Peyer's patch (tissue), 4 donors: ENCODE data around the gene HVCN1. TPM values are rescaled to one million over a fixed set of nuclear protein-coding genes. Genes with fewer than 3 reads are reported as not detected.
"Not testable (repeated sequence)": the region's sequence is repeated elsewhere in the genome, so short reads cannot be mapped to it uniquely, and the experiment has no call there.

Source experiments
- DNase-seq, 3 donors: peaks; one replicate each; pipeline ENCODE4 v3.0.0-alpha.2; 2017 to 2019
- H3K27ac ChIP-seq, 4 donors: fragments of 200-600 bp; sonication (generic); one replicate each; pipeline ENCODE4 v1.5.1; 2016 to 2019
- H3K27me3 ChIP-seq, 2 donors: fragments of 200-600 bp; sonication (generic); one replicate each; pipeline ENCODE4 v1.5.1; 2019
- H3K36me3 ChIP-seq, 3 donors: fragments of 200-600 bp; sonication (generic); one replicate each; pipeline ENCODE4 v1.5.1; 2016 to 2019
- H3K4me1 ChIP-seq, 4 donors: fragments of 200-600 bp; sonication (generic); one replicate each; pipeline ENCODE4 v1.5.1; 2016 to 2019
- H3K4me3 ChIP-seq, 4 donors: fragments of 200-600 bp; sonication (generic); 1 replicate in 3 of 4; 2 replicates in 1 of 4; pipeline ENCODE4 v1.5.1; 2016 to 2019; ENCODE audit warnings: mild to moderate bottlenecking in 1 of 4
- H3K9me3 ChIP-seq, 4 donors: fragments of 200-600 bp; sonication (generic); one replicate each; pipeline ENCODE4 v1.5.1; 2016 to 2019; ENCODE audit warnings: mild to moderate bottlenecking in 1 of 4
- POLR2A ChIP-seq, 2 donors: fragments of 450-650 bp; IDR thresholded peaks; one replicate each; pipeline ENCODE4 v1.5.1; 2017; ENCODE audit warnings: antibody characterized with exemption in 2 of 2, mild to moderate bottlenecking in 2 of 2, moderate library complexity in 2 of 2
- total RNA-seq, 4 donors: library from RNA; depleted of rRNA; stranded (reverse); fragments of >200 nt; gene quantifications; one replicate each; pipeline ENCODE4 v1.1.0, GENCODE V29; 2016
- TF ChIP-seq, protein P1 (sequence below), 6 experiments: fragments of 450-650 bp in 4 of 6; fragments of 200-600 bp in 2 of 6; sonication (generic) in 1 of 6; IDR thresholded peaks; one replicate each; pipeline ENCODE4 v1.5.1; 2017 to 2019; ENCODE audit warnings: antibody characterized with exemption in 6 of 6, mild to moderate bottlenecking in 3 of 6, moderate library complexity in 1 of 6

The HVCN1 gene
- total RNA-seq, 4 donors from 2014 or later: 2.6 to 16.5 (median 4.7) TPM

DNA sequence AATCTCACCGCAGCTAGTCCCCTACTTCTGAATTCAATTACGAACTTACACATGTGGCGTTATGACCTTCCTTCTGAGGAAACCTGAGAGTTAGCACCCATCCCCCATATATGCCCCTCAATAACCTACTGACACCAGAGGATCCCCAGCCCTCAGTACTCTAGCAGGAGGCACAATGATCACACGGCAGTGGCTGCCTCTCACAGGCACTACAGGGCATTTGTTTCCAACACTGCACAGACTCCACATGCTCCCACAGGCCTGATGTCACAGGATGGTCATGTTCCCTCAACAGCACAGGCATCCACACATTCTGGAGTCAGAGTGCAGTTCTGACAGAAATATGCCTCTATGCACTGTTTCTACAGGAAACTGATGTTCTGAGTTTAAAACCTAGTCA lies 36.4 kb upstream of the HVCN1 start:
- peaks cover 0 to 91% (median 8%) of the 10 kb centered on the region in 3 donors for H3K36me3 ChIP-seq
- H3K27me3 ChIP-seq: no peaks in the 10 kb centered on the region
- H3K27ac ChIP-seq: no peak overlapping the region
- H3K4me1 ChIP-seq: peaks cover 0 to 8% (median 0%) of the 10 kb centered on the region in 4 donors
- no peak overlapping the region for H3K4me3 ChIP-seq
- no peaks in the 10 kb centered on the region for H3K9me3 ChIP-seq
- DNase-seq: peak in 1 of 3 donors; percentile 31
- TF ChIP-seq, protein P1, sequence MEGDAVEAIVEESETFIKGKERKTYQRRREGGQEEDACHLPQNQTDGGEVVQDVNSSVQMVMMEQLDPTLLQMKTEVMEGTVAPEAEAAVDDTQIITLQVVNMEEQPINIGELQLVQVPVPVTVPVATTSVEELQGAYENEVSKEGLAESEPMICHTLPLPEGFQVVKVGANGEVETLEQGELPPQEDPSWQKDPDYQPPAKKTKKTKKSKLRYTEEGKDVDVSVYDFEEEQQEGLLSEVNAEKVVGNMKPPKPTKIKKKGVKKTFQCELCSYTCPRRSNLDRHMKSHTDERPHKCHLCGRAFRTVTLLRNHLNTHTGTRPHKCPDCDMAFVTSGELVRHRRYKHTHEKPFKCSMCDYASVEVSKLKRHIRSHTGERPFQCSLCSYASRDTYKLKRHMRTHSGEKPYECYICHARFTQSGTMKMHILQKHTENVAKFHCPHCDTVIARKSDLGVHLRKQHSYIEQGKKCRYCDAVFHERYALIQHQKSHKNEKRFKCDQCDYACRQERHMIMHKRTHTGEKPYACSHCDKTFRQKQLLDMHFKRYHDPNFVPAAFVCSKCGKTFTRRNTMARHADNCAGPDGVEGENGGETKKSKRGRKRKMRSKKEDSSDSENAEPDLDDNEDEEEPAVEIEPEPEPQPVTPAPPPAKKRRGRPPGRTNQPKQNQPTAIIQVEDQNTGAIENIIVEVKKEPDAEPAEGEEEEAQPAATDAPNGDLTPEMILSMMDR (IDR thresholded peaks at IDR 0.05): no peak
- TF ChIP-seq POLR2A (IDR thresholded peaks at IDR 0.05): no peak

DNA sequence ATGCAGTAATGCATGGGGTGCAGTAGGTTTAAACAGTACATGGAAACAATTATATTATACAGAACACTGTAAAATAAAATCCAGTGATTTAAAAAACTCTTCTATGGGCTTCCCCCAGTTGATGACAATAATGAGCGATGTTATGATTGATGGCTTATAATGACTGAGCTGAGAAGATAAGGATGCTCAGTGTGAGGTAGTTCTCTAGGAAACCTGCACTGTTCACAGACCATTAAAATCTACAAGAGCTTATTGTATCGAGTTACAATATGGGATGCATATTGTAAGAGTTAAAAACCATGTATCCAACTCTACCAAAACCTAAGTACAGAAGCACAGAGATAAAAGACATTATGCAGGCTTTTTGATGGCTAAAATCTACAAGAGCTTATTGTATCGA lies 34.0 kb upstream of the HVCN1 start:
- not testable (repeated sequence) for H3K27ac ChIP-seq, H3K4me1 ChIP-seq, H3K9me3 ChIP-seq, H3K4me3 ChIP-seq, H3K27me3 ChIP-seq, DNase-seq
- peaks cover 0 to 93% (median 4%) of the 10 kb centered on the region in 3 donors for H3K36me3 ChIP-seq

DNA sequence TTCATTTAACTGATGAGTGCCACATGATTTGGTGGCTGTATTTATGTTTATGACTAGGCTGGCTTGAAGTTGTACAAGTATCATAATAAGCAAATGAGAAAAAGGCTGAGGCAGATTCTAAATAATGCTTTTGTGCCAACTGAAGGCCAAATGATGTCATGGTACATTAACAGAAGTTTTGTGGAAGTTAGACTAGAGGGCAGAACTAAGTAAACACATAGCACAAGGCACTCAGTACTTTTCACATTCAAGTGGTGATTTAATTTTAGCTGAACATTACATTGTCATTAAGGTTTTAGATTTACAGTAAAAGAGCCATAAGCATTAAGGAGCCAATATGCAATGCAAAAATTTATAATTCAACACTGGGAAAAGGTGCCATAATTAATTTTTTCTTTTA lies 32.7 kb upstream of the HVCN1 start:
- TF ChIP-seq, protein P1 (IDR thresholded peaks at IDR 0.05): no peak
- TF ChIP-seq POLR2A (IDR thresholded peaks at IDR 0.05): no peak
- H3K9me3 ChIP-seq: no peaks in the 10 kb centered on the region
- no peak overlapping the region for H3K4me3 ChIP-seq
- H3K27me3 ChIP-seq: no peaks in the 10 kb centered on the region
- DNase-seq: no peak
- no peak overlapping the region for H3K27ac ChIP-seq
- H3K36me3 ChIP-seq: peaks cover 0 to 88% (median 4%) of the 10 kb centered on the region in 3 donors
- H3K4me1 ChIP-seq: no peaks in the 10 kb centered on the region

DNA sequence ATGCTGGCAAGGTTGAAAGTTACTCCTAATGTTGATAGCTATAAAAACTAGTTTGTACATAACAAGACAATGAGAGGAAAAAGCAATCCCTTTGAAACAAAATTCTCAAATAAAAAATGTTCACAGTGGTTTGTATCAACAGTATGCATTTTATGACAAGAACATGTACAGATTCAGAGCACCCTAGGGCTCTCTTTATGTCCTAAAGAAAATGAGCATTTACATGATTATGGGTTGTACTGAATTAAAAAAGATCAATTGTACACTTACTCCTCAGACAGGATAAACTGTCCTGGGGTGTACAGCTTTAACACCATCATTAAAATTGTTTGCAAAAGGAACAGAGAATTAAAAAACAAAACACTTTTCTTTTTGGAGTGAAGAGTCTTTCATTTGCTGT lies 31.6 kb upstream of the HVCN1 start:
- Histone ChIP-seq H3K36me3 (peaks cover 0 to 80% (median 4%) of the 10 kb centered on the region in 3 donors), H3K27ac (no peak overlapping the region), H3K4me1 (no peaks in the 10 kb centered on the region), H3K9me3 (no peaks in the 10 kb centered on the region), H3K4me3 (no peak overlapping the region), H3K27me3 (no peaks in the 10 kb centered on the region)
- no peak for DNase-seq
- TF ChIP-seq POLR2A (IDR thresholded peaks at IDR 0.05): no peak
- TF ChIP-seq, protein P1 (IDR thresholded peaks at IDR 0.05): no peak

DNA sequence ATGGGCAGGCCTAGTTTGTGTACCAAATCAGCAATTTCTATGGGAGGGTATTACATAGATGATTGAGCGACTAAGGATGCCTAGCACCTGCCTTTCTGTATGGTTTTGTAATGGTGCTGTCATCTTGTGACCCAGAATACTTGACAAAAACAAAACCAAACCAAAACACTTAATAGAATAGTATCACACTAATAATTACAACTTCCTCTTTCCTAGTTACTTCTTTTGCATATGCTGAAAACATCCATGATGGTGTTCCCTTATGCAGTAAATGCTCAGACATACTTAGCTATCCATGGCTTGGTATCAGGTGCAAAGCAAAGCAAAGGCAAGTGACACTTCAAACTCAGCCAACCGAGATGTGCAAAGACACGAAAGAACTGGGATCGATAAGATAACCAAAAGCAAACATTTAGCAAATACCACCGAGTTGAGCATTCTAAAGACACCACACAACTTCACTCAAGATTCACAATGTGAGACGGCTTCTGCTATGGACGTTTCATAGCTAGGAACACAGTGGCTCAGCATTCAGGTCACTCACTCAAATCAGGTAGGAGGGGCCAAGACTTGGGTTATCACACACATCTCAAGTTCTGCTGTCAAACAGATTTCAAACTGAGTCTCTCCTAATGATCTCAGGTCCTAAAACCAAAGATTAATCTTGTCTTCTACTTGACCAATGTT lies 29.4 kb upstream of the HVCN1 start:
- DNase-seq: peak in 1 of 3 donors; percentile 24
- TF ChIP-seq, protein P1 (IDR thresholded peaks at IDR 0.05): no peak
- Histone ChIP-seq H3K4me3 (no peak overlapping the region), H3K27ac (peak overlapping the region in 2 of 4 donors; percentile 38 to 57), H3K36me3 (peaks cover 0 to 58% (median 4%) of the 10 kb centered on the region in 3 donors), H3K4me1 (no peaks in the 10 kb centered on the region), H3K9me3 (no peaks in the 10 kb centered on the region), H3K27me3 (no peaks in the 10 kb centered on the region)

DNA sequence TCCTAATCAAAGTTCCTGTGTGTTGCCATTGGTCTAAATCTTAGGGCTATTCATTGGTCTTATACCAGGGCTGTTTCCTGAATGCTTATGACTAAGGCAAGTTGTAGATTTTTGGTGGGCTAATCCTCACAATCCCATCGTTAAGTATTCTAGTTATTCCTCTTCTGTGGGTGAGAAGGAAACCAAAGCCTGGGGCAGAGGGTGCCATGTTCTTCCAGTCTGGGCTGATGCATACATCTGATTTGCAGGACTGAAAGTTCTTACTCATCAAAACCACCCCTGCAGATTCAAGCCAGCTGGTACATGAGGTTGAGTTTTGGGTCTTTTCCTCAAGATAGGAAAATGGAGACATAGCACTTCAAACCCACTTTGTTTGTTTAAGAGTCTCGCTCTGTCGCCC lies 28.1 kb upstream of the HVCN1 start:
- no peaks in the 10 kb centered on the region for H3K9me3 ChIP-seq
- DNase-seq: no peak
- no peaks in the 10 kb centered on the region for H3K27me3 ChIP-seq
- H3K36me3 ChIP-seq: peaks cover 0 to 45% (median 4%) of the 10 kb centered on the region in 3 donors
- TF ChIP-seq, protein P1 (IDR thresholded peaks at IDR 0.05): no peak
- TF ChIP-seq POLR2A (IDR thresholded peaks at IDR 0.05): no peak
- H3K4me3 ChIP-seq: no peak overlapping the region
- no peaks in the 10 kb centered on the region for H3K4me1 ChIP-seq
- H3K27ac ChIP-seq: no peak overlapping the region
